ENCODE results near the gene BACH2.

Gene BACH2

DNA sequence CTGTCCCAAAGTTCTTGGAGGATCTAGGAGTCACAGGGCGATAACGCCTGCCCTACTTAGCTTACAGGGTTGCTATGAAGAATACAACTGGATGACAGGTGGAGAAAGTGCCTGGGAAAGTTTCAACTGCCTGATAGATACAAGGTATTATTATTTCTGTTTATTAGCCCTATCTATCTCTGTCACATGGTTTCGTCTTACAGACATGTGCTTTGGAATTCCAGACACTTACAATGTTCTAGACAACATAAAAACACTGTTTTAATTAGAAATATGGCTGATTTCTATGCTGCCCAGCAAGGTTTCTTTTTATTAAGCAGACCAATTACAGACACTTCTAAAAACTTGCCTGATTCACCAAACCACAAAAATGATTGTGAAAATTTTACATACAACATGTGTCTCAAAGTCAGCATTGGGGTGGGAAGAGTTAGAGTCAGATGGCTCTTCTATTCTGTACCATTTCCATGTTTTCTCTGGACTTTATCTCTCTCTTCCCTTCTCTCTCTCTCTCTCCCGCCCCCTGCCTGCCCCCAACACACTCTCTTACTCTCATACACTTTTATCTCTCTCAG lies 352.4 kb downstream of the BACH2 start:
- no peak for DNase-seq (ENCODE audit: low spot score)
- in situ Hi-C loops (cut with MboI; ENCODE audit: low pct_unique_long_range_greater_than_20kb, low sequenced_read_pairs, unreplicated experiment), result loop anchor here (10.0 kb wide), 1 partner anchor 531 kb away; no protein-coding TSS in a partner anchor
- TF ChIP-seq, protein P1, sequence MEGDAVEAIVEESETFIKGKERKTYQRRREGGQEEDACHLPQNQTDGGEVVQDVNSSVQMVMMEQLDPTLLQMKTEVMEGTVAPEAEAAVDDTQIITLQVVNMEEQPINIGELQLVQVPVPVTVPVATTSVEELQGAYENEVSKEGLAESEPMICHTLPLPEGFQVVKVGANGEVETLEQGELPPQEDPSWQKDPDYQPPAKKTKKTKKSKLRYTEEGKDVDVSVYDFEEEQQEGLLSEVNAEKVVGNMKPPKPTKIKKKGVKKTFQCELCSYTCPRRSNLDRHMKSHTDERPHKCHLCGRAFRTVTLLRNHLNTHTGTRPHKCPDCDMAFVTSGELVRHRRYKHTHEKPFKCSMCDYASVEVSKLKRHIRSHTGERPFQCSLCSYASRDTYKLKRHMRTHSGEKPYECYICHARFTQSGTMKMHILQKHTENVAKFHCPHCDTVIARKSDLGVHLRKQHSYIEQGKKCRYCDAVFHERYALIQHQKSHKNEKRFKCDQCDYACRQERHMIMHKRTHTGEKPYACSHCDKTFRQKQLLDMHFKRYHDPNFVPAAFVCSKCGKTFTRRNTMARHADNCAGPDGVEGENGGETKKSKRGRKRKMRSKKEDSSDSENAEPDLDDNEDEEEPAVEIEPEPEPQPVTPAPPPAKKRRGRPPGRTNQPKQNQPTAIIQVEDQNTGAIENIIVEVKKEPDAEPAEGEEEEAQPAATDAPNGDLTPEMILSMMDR (IDR thresholded peaks at IDR 0.05; ENCODE audit: extremely low read depth, insufficient read depth, missing control alignments), result no peak

DNA sequence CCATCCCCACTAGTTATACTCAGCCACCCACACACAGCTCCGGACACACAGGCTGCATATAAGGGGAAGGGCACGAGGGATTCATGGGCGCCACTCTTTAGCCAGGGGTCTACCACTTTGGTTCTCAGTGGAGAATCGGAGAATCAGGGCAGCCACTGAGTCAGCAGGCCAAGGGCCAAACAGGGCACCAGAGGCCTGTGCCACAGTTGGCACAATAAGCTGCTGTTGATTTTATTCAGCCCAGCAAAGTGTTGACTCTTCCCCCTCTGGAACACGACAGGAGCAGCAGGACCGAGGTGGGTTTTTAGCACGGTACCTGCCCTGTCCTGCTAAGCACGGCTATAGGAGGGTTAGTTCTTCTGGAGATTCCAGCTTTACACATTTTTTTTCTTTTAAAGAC lies 354.0 kb downstream of the BACH2 start:
- TF ChIP-seq, protein P1 (IDR thresholded peaks at IDR 0.05; ENCODE audit: extremely low read depth, insufficient read depth, missing control alignments), result no peak
- in situ Hi-C loops (cut with MboI; ENCODE audit: low pct_unique_long_range_greater_than_20kb, low sequenced_read_pairs, unreplicated experiment), result loop anchor here (10.0 kb wide), 1 partner anchor 532 kb away; no protein-coding TSS in a partner anchor

DNA sequence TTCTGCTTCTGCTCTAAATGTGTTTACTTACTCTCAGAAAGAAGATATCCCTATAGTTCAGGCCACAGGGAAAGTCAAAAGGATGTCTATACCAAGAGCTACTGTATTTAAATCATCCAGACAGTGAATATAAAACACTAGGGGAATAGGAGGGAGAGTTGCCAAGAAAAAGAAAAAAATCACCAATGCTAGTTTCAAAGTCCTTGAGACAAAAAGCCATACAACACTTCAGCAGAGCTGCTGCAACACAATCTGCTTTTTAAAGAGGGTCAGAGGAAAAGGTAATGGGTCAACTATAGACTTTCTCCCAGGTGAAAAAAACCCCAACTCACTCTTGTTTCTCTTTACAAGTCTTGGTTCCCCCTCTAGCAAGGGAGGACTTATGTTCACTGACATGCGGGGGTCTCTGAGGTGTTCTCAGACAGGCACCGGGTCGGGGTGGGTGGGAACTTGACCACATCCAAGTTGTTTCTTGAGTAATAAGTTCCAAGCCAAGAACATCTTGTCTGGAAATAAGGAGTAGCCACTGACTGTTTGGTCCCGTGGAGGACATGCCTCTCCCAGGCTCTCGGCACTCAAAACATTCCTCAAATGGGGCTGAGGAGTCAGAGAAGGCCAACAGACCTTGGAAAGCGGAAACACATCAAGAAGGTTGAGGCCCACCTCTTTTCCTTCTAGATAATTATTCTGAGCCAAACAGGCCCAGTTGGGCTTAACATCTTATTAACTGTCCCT lies 354.7 kb downstream of the BACH2 start:
- in situ Hi-C loops (cut with MboI; ENCODE audit: low pct_unique_long_range_greater_than_20kb, low sequenced_read_pairs, unreplicated experiment), result loop anchor here (10.0 kb wide), 1 partner anchor 533 kb away; no protein-coding TSS in a partner anchor
- no peak for DNase-seq (ENCODE audit: low spot score)
- TF ChIP-seq, protein P1 (IDR thresholded peaks at IDR 0.05; ENCODE audit: extremely low read depth, insufficient read depth, missing control alignments), result no peak

More for the DNA sequence above, 354.0 kb downstream of the BACH2 start:
- no peak for DNase-seq (ENCODE audit: low spot score)

DNA sequence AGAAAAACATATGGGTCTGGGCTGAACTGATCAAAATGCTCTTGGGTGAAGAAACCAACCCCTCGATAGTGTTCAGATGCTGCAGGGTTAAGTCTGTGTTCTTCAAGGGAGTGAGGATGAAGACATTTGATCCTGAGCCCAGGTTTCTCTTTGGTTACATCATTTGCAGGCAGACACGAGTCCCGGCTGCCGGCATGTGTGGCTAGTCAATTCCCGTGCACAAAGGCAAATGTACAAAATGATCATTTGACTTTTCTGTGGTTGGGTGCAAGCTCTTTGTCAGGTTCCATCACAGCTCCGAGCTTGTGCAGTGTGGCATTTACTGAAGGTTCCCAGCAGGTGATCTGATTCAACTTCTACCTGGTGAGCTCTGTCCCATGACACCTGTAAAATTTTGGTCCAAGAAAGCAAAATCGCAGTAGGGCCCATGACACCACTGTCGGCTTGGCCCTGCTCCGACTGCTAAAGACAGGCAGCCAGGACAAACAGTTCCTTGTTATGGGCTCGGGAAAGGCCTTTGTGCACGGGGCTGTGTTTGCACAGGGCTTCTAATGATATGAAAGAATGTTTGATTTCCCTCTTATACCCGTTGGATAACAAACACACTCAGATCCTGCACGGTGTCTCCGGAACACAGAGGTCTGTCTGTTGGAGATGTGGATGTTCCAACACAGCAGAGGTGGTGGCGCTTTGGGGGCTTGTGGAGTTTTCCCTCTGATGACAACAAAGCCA lies 355.4 kb downstream of the BACH2 start:
- TF ChIP-seq, protein P1 (IDR thresholded peaks at IDR 0.05; ENCODE audit: extremely low read depth, insufficient read depth, missing control alignments), result no peak
- in situ Hi-C loops (cut with MboI; ENCODE audit: low pct_unique_long_range_greater_than_20kb, low sequenced_read_pairs, unreplicated experiment), result loop anchor here (10.0 kb wide), 1 partner anchor 534 kb away; no protein-coding TSS in a partner anchor
- no peak for DNase-seq (ENCODE audit: low spot score)

DNA sequence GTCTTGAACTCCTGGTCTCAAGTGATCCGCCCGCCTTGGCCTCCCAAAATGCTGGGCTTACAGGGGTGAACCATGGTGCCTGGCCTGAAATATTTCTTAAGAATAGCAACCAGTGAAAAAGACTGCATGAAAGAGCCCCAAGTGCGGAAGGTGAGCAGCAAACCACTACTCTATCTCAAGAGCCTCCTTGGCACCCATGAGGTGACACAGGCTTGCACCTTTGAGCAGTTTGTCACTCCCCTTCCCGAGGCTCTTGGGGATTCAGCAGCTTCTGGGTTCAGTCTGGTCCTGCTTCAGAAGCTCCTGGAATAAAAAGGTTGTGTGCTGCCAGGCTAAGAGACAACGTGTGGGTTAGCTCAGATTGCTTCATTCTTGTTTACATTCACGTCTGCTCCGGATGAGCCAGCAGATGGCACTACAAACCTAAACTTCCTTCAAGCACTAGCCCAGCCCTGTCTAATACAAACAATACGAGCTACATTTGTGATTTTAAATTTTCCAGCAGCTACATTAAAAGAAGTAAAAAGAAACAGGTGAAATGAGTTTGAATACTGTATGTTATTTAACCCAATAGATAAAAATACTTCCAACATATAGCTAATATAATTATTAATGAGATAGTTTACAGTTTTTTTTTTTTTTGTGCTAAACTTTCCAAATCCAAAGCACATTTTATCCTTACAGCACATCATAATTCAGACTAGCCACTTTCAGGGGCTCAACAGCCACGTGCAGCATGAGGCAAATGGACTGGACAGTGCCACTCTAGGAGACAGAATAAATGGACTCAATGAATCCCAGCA lies 356.2 kb downstream of the BACH2 start:
- TF ChIP-seq, protein P1 (IDR thresholded peaks at IDR 0.05; ENCODE audit: extremely low read depth, insufficient read depth, missing control alignments), result peak; percentile 84
- peak; percentile 82 for DNase-seq (ENCODE audit: low spot score)
- in situ Hi-C loops (cut with MboI; ENCODE audit: low pct_unique_long_range_greater_than_20kb, low sequenced_read_pairs, unreplicated experiment), result loop anchor here (10.0 kb wide), 1 partner anchor 534 kb away; no protein-coding TSS in a partner anchor

DNA sequence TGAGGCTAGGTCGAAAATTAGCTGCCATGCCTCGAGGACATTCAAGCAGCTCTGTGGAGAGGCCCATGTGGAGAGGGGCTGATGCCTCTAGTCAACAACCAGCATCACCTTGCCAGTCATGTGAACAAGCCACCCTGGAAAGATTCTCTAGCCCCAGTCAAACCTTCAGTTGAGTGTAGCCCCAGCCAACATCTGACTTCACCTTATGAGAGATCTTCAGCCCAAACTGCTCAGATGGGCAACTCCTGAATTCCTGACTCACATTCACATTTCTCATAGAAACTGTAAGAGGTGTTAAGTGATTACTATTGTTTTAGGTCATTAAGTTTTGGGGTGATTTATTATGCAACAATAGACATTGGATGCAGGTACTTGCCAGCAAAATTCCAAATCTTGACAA lies 357.5 kb downstream of the BACH2 start:
- DNase-seq (ENCODE audit: low spot score), result no peak
- in situ Hi-C loops (cut with MboI; ENCODE audit: low pct_unique_long_range_greater_than_20kb, low sequenced_read_pairs, unreplicated experiment), result no loop called here
- TF ChIP-seq, protein P1 (IDR thresholded peaks at IDR 0.05; ENCODE audit: extremely low read depth, insufficient read depth, missing control alignments), result no peak

Data from GM13977 (cell line).